HG02970 (cell line): ENCODE results near the gene TMEM150C.

ENCODE experiments used
- ATAC-seq: cut with Tn5 transposase; IDR thresholded peaks from one replicate; pipeline ENCODE4 v1.9.1; 2021; ENCODE audit warnings: mild to moderate bottlenecking, moderate library complexity, moderate number of reproducible peaks; ENCODE audit not compliant: unreplicated experiment, low FRiP score

The TMEM150C gene

DNA sequence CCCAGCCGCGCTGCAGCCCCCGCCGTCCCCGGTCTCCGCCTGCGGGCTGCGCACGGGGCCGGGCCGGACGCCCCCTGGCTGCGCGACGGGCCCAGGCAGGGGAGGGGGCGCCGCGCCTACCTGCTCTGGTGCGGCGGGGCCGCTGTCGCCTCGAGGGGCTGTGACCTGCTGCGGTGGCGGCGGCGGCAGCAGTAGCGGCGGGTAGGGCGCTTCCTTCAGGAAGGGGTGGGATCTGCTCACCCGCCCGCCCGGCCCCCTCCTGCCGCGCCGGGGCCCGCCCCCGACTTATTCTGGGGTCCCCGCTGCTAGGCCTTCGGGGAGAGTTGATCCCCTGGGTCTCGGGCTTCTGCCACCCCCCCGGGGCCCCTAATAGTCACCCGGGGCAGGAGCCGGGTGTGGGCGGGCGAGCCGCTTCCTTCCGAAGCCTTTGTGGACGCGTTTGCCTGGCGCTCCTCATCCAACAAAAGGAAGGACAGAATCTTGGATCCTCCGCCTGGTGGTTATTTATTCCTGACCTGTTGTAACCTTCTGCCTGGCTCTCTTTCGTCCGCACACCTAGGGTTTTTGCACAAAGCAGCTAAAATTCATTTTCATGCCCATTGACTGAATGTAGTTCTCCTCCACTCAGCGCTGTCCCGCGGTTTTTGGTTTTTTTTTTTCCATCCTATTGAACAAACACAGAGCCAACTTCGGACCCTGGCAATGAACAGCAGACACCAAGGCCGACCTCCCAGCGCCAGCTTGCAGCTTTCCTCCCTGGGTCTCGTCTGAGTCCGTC lies at the start of gene TMEM150C:
Gene TMEM150C (minus strand): TSS at position 203 of the 778 bp plus-strand sequence. CDS start 57,331 bp downstream, outside the sequence.
- no peak for ATAC-seq

DNA sequence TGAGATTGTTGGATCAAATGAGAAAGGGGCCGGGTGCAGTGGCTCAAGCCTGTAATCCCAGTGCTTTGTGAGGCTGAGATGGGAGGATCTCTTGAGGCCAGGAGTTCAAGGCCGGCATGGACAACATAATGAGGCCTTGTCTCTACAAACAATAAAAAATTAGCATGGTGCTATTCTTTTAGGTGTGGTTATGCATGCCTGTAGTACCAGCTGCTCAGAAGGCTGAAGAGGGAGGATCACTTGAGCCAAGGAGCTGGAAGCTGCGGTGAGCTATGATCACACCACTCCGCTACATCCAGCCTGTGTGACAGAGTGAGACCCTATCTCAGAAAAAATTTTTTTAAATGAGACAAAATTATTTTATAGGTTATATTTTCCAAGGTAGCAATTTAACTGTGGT lies 49.7 kb upstream of the TMEM150C start:
- no peak for ATAC-seq

DNA sequence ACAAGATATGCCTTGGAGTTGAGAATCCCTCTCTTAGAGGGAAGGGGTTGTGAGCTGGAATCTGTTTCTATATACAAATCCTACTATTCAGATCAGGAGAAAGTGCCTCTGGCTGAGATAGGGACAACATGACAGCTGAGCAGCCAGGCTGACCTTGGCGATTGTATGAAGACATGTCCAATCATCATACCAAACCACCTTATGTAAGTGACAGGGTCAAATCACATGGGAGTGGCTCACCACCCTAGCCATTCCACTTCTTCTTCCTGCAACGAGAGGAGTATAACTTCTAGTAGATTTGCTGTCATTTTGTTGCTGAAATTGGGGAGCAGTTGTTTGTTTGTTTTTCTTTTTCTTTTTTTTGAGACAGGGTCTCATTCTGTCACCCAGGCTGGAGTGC lies 48.3 kb upstream of the TMEM150C start:
- no peak for ATAC-seq

DNA sequence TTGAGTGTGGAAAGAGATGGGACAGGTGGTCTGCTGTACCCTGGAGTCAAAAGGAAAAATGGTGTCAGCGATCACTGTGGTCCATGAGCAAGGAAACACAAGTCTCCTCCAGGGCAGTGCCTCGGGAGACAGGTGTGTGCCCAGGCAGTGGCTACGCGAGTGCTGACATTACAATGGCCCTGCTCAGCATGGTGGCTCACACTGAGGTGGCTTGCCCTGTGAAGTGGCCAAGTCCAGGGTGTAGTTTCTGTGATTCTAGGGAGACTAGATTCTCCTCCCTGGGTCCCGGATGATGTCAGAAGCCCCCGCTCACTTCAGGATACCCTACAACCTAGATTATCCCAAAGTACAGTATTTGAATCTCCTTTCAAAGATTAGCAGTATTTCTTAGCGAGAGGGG lies 44.8 kb upstream of the TMEM150C start:
- no peak for ATAC-seq

DNA sequence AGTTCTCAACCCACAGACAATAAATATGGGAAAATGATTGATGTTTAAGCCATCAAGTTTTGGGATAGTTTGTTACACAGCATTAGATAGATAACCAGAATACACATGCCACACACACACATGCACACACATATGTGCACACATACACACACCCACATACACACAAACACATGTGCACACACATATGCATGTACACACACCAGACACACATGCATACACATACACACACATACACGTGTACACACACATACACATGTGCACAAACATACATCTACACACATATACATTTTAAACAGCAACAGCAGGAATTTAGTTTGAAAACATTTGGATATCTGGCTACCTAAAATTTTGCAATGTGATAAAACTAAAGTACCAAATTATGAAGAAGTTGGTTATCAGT lies 42.7 kb upstream of the TMEM150C start:
- no peak for ATAC-seq

DNA sequence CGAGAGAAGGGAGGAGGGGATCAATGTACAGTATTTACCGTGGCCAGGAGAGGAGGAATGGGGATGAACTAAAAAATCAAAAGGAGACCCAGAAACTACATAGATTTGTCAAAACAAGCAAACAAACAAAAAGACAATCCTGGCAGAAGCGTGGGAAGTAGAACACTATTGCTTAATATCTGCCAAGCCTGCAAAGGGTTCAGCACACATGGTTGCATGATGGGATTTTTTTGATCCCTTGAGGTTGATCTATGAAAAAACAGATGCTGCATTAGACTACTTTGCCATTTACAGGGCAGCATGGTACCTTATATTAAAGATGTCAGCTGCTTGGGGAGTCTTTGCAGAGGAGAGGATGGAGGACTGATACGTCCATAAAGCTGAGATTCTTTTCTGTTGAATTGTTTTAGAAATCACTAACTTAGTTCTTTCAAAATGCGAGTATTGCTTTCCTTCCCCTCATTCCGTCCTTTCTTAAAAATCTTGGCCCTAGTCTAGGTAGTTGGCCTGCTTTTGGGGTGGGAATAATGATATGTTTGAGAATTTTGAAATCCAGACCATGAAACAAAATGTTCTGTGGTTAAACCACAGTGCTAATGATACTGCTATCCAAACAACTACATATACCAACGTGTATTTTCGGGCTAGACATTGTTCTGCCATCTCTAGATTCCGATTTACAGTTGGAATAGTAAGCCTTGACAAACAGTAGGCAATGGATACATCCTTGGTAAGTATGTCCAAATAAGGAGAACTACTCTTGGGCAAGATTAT lies 39.6 kb upstream of the TMEM150C start:
- ATAC-seq = no peak

DNA sequence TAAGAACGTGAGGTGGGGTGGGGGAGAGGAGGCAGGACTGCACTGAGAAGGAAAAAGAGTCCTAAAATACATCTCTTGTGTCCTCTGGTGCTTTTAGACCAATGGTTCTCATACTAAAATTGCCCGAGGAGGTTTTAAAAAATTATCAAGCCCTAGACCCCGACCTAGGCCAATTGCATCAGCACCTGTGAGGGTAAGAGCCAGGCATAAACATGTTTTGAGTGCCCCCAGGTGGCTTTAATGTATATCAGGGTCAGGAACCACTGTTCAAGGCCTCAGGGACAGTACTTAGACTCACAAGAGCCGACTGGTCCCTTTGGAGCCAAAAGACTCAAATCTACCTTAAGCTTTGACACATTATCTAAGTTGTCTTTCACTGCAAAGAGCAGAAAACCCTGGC lies 37.5 kb upstream of the TMEM150C start:
- ATAC-seq = no peak

DNA sequence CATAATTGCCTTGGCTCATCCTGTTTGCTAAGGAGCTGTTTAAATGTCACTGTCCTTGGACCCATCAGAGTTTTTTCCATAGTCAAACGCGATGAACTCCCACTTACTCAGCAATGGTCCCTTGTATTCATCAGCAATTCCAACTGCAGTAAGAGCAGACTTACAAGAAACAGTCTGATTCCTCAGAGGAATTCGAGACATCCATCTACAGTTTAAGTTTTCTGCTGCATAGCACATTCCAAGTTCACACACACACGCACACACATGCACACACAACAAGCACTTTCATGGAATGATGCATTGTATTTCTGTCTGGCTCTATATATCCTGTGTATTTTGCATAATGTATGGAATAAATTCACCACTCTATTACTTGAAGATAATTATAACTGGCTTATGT lies 32.7 kb upstream of the TMEM150C start:
- ATAC-seq = no peak

DNA sequence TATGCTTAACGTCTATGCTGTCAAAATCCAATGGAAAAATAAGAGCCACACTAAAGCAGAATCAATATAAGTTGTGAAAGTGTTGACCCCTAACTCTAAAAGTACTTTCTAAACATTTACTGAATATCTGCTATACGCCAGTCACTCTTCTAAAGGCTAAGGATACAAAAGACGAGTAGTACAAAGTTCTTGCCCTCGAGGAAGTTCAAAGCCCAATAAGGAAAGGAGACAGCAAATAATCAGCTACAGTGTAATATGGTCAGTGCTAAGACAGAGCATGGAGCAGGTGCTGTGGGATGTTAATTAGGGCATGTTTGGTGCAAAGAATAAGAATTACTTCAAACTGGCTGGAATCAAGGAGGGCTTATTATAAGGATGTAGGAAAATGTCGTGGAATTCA lies 31.6 kb upstream of the TMEM150C start:
- no peak for ATAC-seq

DNA sequence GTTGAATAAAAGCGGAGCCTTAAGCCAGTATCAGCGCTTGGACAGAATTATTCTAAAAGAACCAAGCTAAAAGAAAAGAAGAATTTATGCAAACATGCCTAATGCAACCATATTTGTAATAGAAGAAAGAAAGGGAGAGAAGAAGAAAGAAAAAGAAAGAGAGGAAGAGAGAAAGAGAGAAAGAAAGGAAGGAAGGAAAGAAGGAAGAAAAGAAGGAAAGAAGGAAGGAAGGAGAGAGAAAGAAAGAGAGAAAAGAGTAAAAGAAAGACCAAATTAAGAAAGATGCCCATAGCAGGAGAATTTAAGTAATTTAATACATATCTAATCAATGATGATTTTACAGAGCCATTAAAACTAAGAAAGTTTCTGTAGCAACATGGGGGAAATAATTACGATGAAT lies 30.9 kb upstream of the TMEM150C start:
- no peak for ATAC-seq

DNA sequence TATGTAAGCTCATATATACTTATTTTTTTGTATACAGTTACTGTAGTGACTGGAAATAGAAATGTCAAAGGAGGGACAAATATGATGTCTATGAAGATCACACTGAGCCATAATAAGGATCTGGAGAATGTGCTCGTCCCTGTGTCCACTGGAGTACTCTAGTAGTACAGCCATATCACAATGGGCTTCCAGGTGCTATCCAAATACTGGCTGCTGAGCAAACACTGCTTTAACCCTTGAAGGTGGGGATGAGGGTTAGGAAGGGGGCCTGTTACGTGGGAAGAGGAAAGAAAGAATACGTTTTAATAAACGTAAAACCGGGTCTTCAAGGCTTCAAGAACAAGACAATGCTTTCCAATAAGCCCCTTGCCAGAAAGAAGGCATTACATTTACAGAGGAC lies 29.8 kb upstream of the TMEM150C start:
- no peak for ATAC-seq

DNA sequence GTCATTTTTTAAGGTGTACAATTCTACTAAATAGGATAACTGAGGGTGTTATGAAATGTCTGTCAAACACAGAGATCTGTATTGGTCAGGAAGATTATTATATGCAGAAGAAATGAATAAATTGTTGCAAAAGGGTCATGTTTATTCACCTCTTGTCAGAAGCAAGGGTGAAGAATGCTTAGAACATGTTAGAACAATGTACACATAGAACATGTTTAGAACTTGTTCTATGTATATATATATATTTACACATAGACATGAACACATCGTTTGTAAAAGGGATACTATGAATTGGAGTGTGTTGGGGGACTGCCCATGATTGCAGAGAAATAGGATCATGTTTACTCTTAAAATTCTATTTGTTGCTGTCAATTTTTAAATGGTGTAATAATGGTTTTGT lies 28.0 kb upstream of the TMEM150C start:
- no peak for ATAC-seq

DNA sequence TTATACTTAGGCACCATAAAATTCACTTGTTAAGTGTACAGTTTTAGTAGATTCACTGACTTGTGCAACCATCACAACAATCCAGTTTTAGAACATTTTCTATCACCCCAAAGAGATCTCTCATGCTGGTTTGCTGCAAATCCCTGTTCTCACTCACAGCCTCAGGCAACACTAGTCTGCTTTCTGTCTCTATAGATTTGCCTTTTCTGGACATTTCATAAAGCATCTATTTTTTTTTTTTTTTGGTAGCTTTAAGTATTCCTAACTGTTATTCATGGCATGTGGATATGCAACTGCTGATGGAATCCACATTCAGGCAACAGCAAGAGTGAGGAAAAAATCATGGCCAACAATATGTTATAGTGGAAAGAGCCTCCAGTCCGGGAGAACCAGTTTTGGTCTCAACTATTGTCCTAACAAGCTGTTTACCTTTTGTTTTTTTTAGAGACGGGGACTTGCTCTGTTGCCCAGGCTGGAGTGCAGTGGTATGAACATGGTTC lies 27.0 kb upstream of the TMEM150C start:
- no peak for ATAC-seq

DNA sequence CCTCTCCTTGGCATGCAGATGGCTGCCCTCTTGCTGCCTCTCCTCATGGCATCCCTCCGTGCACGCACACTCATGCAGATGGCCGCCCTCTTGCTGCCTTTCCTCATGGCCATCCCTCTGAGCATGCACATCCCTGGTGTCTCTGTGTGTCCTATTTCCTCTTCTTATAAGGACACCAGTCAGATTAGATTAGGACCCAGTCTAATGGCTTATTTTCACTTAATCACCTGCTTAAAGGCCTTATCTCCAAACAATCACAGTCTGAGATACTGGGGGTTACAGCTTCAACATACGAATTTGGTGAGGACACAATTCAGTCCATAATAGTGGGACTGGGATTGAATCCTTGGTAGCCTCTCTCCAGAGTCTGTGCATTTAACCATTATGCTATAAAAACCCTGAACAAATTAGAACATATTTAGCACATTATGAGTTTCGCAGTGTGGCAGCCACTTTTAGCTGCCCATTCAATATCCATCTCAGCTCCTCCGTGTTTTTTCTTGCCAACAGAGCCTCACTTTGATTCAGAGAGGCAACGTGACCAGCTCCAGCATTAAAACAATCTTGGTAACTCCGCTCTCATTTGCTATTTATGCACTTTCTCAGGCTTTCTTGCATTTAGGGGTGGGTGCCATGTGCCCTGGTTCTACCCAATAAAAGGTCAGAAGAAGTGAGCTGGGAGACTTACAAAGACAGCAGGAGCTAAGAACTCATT lies 26.2 kb upstream of the TMEM150C start:
- no peak for ATAC-seq

DNA sequence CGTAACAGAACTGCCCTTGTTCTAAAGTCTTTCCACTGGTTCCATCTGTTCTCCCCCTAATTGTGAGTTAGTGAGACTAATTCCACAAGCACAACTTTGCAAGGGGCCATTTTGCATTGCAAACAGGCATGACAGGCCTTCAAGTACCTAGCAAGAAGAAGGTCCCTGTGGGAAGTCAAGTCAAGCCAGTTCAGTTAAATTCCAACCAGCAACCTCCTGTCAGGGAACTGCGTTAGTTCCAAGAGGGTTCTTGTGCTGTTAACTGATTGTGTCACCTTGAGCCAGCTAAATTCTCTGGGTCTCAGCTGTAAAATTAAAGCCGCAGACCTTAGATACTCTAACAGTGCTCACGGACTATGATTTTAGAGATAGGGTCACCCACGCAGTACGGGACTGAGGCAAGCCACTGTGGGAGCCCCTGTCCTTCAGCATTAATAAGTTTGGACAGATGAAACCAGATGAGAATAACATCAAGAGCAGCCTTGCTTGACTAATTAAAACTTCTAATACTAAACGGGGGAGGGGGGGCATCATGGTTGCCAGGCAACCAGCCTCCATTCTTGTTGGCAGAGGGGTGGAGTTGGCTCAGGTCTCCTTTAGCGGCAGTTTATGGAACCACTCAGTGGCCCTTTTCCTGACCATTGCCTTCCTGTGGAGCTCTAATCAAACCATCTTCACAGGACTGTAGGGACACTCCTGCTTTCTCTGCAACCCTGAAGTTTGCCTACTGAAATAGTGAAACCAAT lies 24.1 kb upstream of the TMEM150C start:
- no peak for ATAC-seq

DNA sequence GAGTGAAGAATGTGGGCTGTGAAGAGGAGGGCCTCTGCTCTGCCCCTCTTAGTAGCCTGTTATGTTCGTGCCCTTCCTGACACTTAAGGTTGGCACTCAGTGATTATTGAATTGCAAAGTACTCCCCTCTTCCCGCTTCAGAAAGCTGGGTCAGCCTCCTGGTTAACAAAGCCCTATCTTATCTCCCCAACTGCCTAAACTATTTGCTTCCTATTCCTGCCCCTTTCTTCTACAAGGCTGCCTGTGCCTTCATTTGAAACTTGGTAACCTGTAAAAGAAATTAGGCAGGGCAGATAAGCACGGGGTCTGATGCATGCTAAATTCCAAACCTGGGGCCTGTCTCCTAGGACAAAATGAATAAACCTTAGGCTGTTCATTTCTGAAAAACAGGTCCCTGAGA lies 23.1 kb upstream of the TMEM150C start:
- no peak for ATAC-seq

DNA sequence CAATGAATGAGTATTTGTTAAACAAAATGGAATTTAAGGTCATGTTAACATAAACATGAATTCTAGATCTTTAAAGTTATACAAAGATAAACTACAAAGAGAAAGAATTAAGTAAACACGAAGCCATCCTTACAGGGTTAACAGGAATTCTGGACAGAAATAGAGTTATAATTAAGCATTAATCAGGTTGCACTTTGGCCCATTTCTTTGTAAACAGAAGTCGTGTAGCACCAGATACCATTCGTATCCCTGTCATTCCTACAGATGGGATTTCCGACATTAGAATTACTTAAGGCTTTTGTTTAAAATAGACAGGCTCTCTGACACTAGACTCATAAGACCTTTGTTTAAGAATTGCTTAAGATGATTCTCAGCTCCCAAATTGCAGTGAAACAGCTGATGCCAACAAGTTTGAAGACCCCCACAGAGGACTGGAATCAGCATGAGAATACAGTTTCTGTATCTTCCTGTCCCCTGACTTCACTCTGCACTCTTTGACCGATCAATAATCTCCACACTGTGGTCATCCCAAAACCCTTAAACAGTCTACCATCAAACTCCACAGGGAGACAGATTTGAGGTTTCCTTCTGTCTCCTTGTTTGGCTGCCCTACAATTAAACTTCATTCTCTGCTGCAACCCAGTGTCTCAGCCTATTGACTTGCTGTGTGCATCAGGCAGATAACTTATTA lies 22.3 kb upstream of the TMEM150C start:
- no peak for ATAC-seq

DNA sequence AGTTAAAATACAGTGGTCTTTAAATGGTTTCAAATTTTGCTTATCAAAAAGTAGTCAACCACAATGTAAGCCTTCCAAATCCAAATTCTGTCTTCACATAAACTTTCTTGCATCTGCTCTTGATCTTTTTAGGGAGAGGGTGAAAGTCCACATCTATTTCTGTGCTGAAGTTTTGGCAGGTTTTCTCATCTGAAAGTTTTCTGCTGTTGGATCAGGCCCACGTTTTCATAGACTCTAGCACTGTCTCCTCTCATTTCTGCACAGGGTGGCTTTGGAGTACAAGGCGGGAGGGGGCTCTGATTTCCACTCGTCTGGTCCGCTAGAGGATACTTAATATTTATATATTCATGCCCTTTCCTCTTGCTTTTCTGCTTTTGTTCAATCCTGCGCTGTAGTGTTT lies 18.1 kb upstream of the TMEM150C start:
- ATAC-seq = no peak

DNA sequence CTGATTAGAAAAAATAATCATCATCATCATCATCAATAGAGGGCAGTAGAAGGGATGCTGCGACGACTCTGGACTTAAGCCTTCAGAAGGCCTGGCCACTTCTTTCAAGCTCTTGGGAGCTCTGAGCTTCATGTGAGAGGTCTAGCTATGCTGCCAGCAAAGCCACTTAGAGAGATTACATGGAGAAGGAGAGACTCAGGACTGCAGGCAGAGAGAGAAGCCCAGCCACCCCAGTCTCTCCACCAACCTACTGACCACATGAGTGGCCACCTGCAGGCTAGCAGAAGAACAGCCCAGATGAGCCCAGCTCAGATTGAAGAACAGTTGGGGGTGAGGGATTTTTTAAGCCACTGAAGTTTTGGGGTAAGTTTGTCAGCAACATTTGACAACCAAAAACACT lies 17.1 kb upstream of the TMEM150C start:
- ATAC-seq = no peak

DNA sequence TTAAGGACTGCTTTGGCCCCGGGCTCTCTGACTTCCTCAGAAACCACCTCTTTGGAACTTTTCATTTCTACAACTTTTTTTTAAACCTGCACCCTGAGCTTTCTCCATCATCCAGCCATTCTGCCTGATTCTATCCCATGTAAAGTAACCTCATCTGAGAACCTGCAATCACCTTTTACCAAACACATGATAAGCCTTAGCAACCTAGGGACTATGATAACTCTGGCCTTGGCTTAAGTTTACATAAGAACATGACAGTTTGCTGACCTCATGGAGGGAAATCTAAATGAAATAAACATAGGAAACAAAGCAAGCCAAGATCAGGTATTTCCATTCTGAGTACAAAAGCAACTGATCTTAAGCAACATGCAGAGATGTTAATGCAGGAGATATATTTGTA lies 15.7 kb upstream of the TMEM150C start:
- ATAC-seq = no peak
